Posterior vena cava (tissue), 2 donors: ENCODE data around the gene EGFR. TPM values are rescaled to one million over a fixed set of nuclear protein-coding genes. Genes with fewer than 3 reads are reported as not detected.

Experiments used
- DNase-seq: peaks from one replicate; pipeline ENCODE4 v3.0.0-alpha.2; 2020; ENCODE audit warnings: low spot score
- intact Hi-C, 2 donors: fragments of 100-400 bp; cut with DNase I; formaldehyde crosslinking; loops; one replicate each; pipeline versions ENCODE4 v1.14.1 to v1.14.2; 2022 to 2023
- total RNA-seq, 2 donors: library from RNA; stranded (reverse); fragmentation: NEBNext Ultra II Directional; extraction: Animal tissue kit (Norgen Biotek cat#: 25700); gene quantifications; one replicate each; pipeline ENCODE4 v1.2.1, GENCODE V29; 2021
- donor health status: DM: yes; HTN: yes; CAD: no.
- donor health status: DM: yes; HTN: yes; CAD: no.

Gene EGFR
- total RNA-seq, 2 donors from 2014 or later = 80.8 to 87.2 TPM

DNA sequence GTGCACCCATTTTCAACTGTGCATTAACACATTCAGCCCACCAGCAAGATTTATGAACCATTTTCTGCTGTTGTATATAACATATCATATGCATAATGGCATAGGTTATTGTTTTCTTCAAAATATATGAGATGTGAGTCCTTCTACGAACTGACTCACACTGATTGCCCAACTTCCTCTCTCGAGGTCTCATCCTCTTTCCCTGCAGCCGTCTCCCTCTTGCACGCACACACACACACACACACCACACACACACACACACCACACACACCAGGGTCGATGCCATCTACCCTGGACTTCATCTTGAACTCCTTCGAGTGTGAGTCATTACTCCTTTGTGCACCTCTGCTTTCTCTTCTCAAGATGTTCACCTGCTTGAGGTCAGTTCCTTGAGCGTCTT, 36.7 kb downstream of the EGFR start:
- DNase-seq = no peak
- intact Hi-C loops = no loop called here

DNA sequence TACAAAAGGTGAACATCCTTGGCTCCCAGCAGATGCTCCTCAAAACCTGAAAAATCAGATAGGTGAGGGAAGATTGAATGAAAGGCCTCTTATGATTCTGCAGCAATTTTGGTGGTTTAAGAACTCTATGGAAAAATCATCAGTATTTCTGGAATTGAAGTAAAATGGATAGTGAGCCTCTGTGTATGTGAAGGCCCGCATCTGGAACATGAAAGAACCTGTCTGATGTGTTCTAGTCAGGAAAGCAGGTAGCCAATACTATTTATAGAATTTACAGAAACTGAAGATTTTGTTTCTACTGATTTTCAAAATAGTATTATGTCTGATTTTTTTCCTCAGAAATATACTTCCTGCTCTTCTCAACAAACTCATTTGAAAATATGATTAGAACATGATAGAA, 37.3 kb downstream of the EGFR start:
- DNase-seq = no peak
- intact Hi-C loops = no loop called here

DNA sequence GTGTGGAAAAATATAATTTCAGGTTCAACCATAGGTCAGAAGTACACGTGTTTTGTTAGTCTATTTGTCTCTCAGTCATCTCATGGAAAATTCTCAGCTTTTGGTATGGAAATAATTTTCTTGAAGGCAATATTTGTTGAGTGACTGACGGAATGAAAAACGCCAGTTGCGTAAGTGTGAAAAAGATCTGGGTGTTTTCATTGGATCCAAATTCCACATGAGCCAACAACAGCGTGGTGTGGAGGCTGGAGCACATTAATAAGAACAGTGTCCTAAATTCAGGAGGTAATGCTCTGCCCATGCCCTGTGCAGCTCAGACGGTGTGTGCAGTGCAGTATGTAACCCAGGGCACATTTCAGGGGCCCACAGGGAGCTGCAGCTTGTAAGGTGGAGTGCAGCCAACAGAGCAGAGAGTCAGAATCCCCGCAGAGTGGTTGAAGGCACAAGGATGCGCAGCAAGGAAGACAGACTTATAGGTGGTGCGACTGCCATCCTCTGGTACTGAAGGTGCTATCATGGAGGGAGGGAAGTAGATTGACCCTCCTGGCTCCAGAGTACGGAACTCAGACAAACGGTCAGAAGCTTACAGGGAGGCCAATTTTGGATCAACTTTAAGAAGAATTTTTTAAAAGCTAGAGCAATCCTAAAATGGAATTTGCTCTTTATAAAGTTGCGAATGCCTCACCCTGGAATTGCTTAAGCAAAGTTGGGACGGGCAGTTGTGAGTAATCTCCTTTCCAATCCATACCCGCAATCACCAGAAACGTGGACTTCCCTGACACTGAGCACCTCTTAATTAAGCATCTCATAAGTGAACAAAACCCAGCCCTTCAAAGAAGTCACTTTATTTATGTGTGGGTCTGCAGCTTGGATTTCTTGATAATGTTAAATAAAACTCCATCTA, 38.0 kb downstream of the EGFR start:
- DNase-seq = no peak
- intact Hi-C loops = no loop called here

DNA sequence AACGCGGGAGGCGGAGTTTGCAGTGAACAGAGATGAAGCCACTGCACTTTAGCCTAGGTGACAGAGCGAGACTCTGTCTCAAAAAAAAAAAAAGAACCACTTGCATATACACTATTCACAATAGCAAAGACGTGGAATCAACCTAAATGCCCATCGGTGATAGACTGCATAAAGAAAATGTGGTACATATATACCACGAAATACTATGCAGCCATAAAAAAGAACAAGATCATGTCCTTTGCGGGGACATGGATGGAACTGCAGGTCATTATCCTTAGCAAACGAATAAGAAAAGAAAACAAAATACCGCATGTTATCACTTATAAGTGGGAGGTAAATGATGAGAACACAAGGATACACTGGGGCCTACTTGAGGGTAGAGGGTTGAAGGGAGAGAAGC, 39.5 kb downstream of the EGFR start:
- DNase-seq = no peak
- intact Hi-C loops = no loop called here

DNA sequence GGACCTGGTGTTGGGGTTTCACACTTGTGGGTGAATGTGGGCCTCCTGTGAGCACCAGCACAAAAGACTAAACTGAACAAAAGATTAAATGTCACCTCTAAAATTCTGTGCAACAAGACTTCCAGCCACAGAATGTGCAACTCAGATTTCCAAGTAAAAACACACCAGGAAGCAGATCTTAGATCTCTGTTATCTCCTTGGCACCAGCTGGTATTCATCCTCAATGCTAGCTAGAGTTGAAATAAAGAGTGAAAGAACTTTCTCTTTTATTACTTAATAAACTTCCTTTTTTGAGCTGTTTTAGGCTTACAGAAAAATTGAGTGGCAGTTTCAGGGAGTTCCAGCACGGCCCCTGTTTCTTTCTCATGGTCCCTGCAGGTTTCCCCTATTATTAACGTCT, 40.2 kb downstream of the EGFR start:
- no peak for DNase-seq
- intact Hi-C loops = no loop called here

DNA sequence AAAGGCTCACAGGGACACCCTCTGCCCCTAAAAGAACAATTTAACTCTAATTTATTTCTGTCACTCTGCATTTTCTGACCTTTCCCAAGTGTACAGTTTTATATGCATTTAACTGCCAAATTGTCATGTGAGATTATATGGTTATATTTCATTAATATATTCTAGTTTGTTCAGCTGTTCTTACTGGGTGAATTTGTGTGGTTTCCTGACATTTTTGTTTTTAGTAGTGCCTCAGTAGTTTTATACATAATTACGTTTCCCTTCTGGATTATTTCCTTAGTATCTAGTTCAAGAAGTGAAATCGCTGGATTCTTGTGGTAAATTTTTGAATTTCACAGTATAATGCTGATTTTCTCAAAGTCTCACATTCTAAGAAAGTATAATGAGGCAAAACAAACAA, 41.3 kb downstream of the EGFR start:
- no peak for DNase-seq
- intact Hi-C loops = no loop called here

DNA sequence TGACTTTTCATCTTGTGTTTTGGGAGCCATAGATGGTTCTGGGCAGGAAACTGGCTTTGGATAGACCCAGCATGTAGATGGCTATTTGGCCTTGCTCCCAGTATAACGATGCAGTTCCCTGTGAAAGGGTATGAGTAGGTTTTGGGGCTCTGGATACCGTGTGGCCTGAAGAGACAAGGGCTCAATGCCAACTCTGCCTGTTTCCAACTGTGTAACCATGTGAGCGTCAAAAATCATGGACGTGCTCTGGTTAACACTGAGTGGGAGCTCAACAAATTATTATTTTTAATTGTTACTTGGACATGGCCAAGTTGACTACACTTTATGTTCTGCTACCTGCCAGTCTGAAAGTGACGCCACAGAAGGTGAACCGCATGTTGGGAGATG, 41.8 kb downstream of the EGFR start:
- intact Hi-C loops = no loop called here
- no peak for DNase-seq

DNA sequence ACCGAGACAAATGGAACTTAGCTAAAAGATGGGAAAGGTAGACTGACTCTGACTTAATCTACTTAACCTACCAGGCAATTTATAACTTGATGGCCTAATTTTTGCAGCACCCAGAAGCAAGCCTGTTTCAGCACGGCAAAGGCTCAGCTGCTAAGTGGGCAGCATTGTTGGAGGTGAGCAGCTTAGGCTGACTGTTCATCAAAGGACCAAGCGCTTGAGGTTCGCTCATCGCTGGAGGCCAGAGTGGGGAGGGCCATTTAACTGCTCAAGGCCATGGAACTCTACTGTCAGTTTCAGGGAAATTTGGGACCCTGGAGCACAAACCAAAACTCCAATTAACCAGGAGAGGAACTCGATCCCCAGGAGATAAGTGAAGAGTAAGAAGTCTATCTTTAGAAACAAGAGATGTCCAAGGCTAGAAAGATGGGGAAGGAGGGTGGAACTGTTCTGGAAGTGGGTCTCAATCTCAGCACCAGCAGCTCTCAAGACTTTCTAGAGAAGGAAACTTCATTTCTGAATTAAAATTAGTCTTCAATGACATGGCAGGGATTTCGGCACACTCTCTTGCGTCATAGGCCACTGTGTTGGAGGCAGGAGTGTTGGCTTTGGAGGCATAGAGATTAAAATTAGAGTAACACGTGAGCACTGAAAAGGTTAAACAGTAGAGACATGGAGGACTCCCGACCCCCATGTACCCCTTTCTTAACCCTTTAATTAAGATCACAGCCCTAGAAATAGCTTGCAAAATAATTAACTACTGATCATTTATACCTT, 43.1 kb downstream of the EGFR start:
- intact Hi-C loops = no loop called here
- no peak for DNase-seq

DNA sequence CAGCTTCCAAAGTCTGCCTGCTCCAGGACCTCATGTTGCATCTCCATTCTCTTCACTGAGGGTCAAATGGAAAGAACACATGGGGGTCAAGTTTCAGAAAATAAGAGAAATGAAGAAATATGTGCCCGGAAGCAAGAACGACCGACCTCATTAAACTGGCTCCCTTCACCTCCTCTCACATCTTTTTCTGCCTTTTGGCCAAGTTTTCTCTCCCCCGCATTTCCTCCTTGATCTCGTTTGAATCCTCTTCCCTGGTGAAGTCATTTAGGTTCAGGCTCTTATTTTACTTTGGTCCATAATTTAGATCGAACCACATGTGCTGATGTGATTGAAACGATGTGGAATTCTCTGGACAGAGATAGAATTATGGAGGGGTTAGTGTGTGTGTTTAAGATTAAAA, 44.2 kb downstream of the EGFR start:
- intact Hi-C loops = no loop called here
- DNase-seq = no peak

DNA sequence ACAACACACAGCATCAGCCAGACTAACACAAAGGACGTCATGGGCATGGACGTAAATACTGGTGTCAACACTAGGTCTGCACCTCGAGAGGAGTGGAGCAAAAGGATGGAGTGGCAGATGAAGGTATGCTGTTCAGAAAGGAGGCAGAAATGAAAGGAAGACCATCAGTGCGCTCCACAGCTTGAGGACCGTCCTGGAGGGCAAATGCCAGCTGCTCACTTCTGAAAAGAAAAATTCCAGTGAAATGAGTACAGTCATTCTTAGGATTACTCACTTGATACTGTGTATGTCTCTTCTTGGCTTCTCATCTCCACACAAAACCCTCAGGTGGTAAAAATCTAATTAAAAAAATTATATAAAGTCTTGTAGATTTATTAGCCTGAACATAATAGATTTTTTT, 44.8 kb downstream of the EGFR start:
- intact Hi-C loops = no loop called here
- DNase-seq = no peak

DNA sequence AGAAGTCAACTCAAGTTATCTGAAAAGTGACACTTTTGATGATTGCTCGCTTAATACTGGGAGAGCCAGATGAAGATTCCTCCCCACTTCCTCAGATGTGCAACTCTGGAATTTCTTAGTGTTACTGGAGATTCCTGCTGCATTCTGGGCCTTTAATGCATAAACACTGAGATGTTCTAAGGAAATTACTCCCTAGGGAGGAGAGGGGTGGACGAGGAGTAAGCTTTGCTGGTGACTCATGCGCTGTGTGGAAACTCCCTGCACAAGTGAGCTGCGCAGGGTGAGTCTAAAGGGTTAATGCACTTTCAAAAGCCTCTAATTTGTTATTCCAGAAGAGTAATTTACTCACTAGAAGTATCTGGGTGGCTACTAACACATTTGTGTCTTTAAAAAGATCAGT, 46.3 kb downstream of the EGFR start:
- intact Hi-C loops = no loop called here
- no peak for DNase-seq

DNA sequence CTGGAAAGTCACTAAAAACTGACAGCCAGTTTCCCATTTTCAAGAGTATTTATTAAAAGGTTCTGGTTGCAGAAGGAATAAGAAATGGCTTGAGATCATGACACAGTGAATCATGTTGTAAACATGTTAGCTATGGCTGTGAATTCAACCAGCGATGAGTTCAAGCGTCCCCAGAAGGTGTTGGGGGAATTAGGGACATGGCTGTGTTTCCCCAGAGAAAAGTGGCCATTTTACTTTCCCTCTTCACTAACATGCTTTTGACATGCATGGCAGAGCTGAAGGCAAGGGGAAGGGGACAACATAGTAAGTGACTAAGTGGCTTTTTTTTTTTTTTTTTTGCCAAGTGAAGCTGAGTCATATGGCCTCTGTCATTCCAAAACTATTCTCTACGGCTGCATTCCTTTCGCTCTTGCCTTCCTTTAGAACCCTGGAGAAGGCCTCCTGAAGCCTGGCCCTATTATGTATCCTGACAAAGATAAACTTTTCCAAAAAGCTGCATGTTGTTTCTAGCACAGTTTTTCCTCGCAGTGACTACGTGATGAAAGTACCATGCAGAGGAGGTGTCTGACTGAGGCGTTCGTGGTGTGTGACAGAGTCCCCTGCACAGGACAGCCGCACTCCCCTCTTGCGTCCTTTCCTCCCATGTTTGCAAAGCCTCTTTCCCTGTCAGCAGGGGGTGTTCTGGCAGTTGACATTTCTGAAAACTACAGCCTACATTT, 46.9 kb downstream of the EGFR start:
- no peak for DNase-seq
- intact Hi-C loops = no loop called here

DNA sequence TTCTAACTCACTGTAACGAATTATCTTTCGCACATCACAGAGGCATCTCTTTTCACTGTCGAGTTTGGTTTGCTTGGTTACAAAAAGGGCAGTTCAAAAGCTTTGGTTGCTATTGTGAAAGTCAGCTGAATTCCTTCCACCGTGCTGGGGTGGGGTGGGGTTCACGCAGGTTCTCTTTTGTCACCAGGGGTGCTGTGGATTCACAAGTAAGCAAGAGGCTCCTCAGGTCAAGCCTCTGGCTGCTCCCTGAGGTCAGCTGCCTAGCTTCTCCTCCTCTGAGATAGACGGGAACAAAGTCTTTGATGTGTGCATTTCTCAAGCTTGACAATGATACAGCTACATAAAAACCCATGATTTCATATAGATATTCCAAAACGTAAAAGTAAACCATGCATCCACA, 47.7 kb downstream of the EGFR start:
- intact Hi-C loops = no loop called here
- no peak for DNase-seq

DNA sequence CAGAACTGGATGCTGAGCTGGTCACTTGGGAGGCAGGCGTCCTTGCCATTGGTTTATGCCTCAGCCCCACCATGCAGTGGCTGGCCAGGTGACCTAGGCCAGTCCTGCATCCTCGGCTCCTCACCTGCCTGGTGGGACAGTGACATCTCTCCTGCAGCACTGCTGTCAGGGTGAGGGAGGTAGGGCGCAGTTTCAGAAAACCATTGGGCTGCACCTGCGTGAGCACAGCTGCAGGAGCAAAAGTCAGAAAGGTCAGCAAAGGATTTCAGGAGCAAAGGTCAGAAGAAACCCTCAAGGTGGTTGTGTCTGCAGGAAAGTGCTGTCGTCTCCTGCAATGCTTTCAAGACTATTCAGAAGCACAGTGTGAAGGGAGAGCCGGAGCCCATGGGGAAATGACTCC, 48.1 kb downstream of the EGFR start:
- no peak for DNase-seq
- intact Hi-C loops = no loop called here

DNA sequence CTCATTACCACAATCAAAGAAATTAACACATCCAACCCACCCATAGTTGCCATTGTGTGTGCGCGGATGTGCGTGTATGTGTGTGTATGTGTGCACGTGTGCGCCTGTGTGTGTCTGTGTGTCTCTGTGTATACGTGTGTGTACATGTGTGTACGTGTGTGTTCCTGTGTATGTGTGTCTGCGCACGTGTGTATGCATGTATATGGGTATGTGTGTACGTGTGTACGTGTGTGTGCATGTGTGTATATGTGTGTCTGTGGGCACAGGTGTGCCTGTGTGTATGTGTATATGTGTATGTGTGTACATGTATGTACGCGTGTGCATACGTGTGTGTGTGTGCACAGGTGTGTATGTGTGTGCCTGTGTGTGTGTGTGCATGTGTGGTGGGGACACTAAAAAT, 48.9 kb downstream of the EGFR start:
- intact Hi-C loops = no loop called here
- no peak for DNase-seq

DNA sequence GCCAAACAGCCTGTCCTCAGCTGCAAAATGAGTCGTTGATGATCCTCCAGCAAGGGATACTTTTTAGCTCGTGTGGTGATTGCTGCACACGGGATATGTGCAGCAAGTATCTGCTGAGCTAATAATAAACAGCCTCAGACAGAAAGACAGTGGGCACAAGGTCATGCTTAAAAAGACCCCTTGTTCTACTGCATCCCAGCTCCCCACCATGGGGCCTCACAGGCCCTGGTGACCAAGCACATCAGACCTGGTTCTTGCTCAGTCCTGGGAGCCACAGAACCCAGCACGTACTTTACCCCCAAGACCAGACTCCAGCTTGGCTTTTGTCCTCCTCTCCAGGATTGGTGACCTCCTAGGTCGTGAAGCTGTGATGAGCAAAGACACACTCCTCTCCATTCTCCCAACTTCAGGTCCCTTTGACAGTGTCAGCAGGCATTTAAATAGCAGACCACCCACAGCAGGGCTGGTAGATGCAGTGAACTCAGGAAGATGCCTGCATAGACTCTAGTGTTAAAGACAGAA, 50.5 kb downstream of the EGFR start:
- DNase-seq = no peak
- intact Hi-C loops = no loop called here

DNA sequence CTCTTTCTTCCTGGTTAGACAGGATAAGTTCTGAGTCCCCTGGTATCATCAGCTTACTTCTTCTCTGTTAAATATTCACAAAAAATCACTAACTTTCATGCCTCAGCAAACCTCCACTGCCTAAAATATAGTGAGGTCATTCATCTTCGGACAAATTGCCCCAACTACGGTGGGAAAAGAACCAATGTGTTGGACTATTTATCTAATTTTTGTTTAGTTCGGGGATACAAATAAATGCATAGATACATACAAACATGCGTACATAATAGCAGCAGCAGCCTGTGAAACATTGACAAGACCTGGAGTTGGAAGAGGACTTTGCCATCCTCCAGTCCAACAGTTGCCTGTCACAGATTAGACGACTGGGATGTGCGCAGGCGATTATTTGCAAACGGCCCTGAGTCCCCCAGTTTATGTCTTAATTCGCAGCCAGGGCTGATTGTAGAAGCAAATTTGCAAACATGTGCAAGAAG, 51.5 kb downstream of the EGFR start:
- no peak for DNase-seq
- intact Hi-C loops = loop anchor here in 1 of 2 donors (5.0 kb wide), 1 partner anchor 48 kb away; no protein-coding TSS in a partner anchor

DNA sequence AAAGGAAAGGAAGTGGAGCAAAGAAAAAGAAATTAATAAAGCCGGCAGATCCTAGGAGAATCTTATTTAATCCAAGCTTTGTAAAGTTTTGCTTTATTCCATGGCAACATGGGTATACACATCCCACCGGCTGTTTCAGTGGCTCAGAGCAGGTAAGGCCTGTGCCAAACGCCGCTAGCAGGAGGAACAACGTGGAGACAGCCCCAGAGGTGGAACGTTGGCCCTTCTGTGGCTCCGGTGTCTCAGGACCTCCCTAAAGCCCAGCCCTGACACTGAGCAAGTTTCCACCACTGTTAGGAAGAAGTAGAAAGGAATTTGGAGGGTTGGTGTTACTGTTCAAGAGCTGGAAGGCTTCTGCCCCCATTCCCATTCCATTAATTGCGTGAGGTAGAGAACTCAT, 52.0 kb downstream of the EGFR start:
- intact Hi-C loops = loop anchor here in 1 of 2 donors (5.0 kb wide), 1 partner anchor 49 kb away; no protein-coding TSS in a partner anchor
- peak; percentile 66 for DNase-seq

DNA sequence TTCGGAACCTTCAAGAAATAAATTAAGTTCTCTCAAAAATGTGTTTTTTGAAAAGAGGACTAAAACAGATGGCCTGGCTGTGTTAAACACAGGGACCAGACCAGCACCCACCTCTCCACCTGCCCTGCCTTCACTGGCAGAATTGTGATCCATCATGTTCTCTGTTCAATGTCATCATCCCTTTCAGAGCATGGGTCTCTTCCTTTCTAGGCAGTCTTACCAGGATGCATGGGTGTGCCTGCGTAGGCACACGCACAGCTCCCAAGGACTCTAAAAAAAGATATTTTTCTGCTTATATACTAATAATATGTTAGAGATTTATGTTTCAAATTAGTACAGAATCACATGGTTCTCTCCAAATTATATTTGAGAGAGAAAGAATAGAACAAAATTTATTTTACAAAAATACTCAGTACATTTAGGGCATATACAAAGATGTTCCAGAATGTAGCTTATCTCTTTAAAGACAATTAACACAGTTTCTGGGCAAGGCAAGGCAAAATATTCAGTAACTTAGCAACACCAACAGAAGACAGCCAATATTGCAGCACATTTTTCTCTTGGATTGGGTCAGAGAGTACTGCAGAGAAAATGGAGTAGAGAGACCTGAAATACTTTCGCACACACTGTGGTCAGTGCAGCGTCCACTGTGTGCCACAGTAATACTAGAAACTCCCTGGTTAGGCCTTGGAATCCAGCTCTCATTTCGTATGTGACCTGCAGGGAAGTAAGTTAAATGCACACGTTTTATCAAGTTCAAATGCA, 52.8 kb downstream of the EGFR start:
- peak; percentile 34 for DNase-seq
- intact Hi-C loops = loop anchor here in 1 of 2 donors (5.0 kb wide), 1 partner anchor 49 kb away; no protein-coding TSS in a partner anchor
